ENCODE data around the gene IFT122.

Gene IFT122

GRCh38 chr3:129562803-129563202, 122.8 kb downstream of the IFT122 start:
- no peak for DNase-seq

DNA sequence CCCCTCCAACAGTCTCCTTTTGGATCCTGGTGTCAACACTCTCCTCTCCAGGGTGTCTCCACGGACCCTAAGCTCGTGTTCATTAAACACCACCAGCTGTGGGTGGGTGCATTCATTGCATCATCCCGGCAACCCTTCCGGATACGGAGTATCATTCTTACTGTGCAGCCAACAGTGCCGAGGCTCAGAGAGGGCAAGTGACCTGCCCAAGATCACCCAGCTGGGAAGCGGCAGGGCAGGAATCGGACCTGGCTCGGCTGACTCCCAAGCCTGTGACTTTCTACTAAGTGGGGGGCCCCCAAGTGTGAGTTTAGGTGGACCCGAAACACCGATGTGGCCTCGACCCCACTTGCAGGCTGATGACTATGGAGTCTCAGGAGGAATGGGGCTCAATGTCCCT, 123.3 kb downstream of the IFT122 start:
- DNase-seq, result no peak

GRCh38 chr3:129563850-129564535, 124.0 kb downstream of the IFT122 start:
- DNase-seq, result no peak

DNA sequence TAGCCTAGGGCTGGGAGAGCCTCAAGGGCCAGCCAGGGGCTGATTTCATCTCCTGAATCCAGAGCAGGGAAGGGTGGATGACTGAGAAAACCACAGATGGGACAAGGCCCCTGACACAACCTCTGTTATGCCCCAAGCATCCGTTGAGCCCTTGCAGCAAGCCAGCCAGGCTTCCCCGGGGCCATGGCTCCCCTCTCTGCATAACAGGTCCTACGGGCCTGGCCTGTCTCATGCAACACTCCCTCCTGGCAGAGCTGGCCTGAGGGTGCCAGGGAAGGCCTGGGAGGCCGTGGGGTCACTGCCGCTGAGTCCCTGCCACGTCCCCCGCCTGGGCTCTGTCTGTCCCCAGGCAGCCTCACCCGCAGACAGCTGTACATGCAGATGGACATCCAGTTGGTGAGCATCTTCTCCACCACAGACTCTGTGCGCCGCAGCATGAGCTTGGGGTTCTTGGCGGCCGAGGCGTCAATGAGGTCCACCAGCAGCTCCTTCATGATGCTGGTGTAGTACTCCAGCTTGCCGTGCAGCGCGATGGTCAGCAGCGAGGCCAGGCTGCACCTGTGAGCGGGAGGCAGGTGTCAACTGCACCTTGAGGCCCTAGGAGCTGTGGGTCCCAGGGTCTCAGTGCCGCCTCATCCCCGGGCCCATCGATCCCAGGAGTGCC, 125.1 kb downstream of the IFT122 start:
- no peak for DNase-seq

DNA sequence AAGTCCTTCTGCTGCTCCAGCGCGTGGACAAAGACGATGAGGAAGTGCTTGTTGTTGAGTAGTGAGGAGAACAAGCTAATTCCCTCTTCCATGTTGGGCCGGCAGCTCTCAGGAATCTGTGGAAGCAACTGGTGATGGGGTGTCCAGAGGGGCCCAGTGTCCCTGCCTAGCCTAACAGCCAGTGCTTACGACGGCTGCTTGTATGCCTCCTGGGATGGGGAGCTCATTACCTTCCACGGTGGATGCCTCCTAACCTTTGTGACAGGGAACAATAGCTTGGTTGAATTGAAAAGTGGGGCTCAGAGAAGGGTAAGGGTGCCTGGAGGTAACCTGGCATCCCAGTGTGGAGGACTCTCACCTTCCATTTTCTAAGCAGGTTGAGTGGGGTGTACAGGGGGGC, 125.9 kb downstream of the IFT122 start:
- no peak for DNase-seq

GRCh38 chr3:129567176-129567705, 127.2 kb downstream of the IFT122 start:
- no peak for DNase-seq

DNA sequence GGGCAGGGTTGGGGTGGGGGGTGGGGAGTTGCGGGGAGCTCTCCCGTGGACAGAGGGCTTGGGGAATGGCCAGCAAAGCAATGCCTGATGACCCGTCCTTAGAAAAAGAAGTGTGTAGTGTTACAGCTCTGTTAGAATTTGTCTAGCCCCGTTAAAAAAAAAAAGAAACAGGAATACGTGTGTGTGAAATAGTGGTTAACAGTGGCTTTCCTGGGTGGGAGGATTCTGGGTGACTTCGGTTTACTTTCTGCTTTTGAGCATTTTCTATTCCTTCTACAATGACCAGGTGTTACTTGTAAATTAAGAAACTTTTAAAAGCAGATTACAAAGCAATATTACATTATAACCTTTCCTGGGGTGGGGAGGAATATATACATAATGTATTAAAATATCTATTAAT, 127.9 kb downstream of the IFT122 start:
- DNase-seq, result no peak

GRCh38 chr3:129569856-129570255, 129.8 kb downstream of the IFT122 start:
- no peak for DNase-seq

Data from NCI-H1105 treated with DMSO at 0.1 percent for 48 hours (cell line).